IMR-90 (cell line): ENCODE data around the gene SHISAL1. TPM values are rescaled to one million over a fixed set of nuclear protein-coding genes. Genes with fewer than 3 reads are reported as not detected.

Source experiments
- ATAC-seq: fragments of 200-7000 bp; cut with Tn5 transposase; 2 replicates; pipeline ENCODE4 v1.9.1; 2020; ENCODE audit warnings: low read depth, mild to moderate bottlenecking, moderate library complexity
- BruUV-seq: library from RNA; stranded (reverse); fragments of 400-500 nt; replicated peaks from 2 replicates; lab custom pipeline; 2021; lab: Mats Ljungman, UMichigan
- CTCF ChIA-PET: fragments of 300-600 bp; formaldehyde crosslinking; extraction: SDS; loops from one replicate; lab custom pipeline; 2021; ENCODE audit warnings: antibody characterized with exemption; lab: Yijun Ruan, JAX
- POLR2A ChIA-PET: fragments of 300-600 bp; sonication (Branson Sonifier 250); formaldehyde crosslinking; loops from one replicate; lab custom pipeline; 2022; ENCODE audit warnings: antibody characterized with exemption; ENCODE audit not compliant: unreplicated experiment; lab: Charles Lee
- DNase-seq: peaks from one replicate; pipeline ENCODE4 v3.0.0; 2013
- H2AFZ ChIP-seq: replicated peaks from 2 replicates; pipeline ENCODE3; 2013; ENCODE audit warnings: low read length, mild to moderate bottlenecking; ENCODE audit not compliant: poor library complexity
- H2AK5ac ChIP-seq: 2 replicates; pipeline ENCODE4 v1.6.1; 2013; ENCODE audit warnings: low read depth, low read length, inconsistent platforms
- H2AK9ac ChIP-seq: replicated peaks from 2 replicates; pipeline ENCODE3; 2013; ENCODE audit warnings: mild to moderate bottlenecking, low read depth, low read length, moderate library complexity; ENCODE audit not compliant: poor library complexity
- H2BK120ac ChIP-seq: 2 replicates; pipeline ENCODE4 v1.6.1; 2013; ENCODE audit warnings: low read depth, low read length, inconsistent platforms
- H2BK15ac ChIP-seq: 3 replicates; pipeline ENCODE4 v1.6.1; 2013; ENCODE audit warnings: low read depth, low read length, inconsistent platforms
- H2BK20ac ChIP-seq: 2 replicates; pipeline ENCODE4 v1.6.1; 2013; ENCODE audit warnings: low read depth, mild to moderate bottlenecking, inconsistent platforms, low read length, moderate library complexity
- H2BK5ac ChIP-seq: 2 replicates; pipeline ENCODE4 v1.6.1; 2013; ENCODE audit warnings: mild to moderate bottlenecking, low read depth, low read length, inconsistent platforms; ENCODE audit not compliant: poor library complexity, severe bottlenecking
- H3K14ac ChIP-seq: replicated peaks from 2 replicates; pipeline ENCODE4 v1.6.1; 2013; ENCODE audit warnings: low read depth, low read length, inconsistent platforms
- H3K18ac ChIP-seq: 2 replicates; pipeline ENCODE4 v1.6.1; 2013; ENCODE audit warnings: low read depth, low read length, control low read depth
- H3K23ac ChIP-seq: 2 replicates; pipeline ENCODE4 v1.6.1; 2013; ENCODE audit warnings: low read depth, low read length, inconsistent platforms
- H3K27ac ChIP-seq: 2 replicates; pipeline ENCODE4 v1.5.1; 2013; ENCODE audit warnings: mild to moderate bottlenecking, control low read depth, low read length; ENCODE audit not compliant: insufficient read depth
- H3K27me3 ChIP-seq: 2 replicates; pipeline ENCODE4 v1.6.1; 2013; ENCODE audit warnings: low read length; ENCODE audit not compliant: control insufficient read depth, insufficient read depth
- H3K36me3 ChIP-seq: 2 replicates; pipeline ENCODE4 v1.6.1; 2013; ENCODE audit warnings: low read length, mixed read lengths; ENCODE audit not compliant: control insufficient read depth, insufficient read depth
- H3K4ac ChIP-seq: 2 replicates; pipeline ENCODE4 v1.6.1; 2013; ENCODE audit warnings: low read depth, low read length, inconsistent platforms
- H3K4me1 ChIP-seq: 2 replicates; pipeline ENCODE4 v1.6.1; 2013; ENCODE audit warnings: low read length, mixed read lengths; ENCODE audit not compliant: control insufficient read depth, insufficient read depth
- H3K4me2 ChIP-seq: 2 replicates; pipeline ENCODE4 v1.6.1; 2013; ENCODE audit warnings: low read depth, mild to moderate bottlenecking, control low read depth, low read length, moderate library complexity
- H3K4me3 ChIP-seq: 2 replicates; pipeline ENCODE4 v1.5.1; 2013; ENCODE audit warnings: low read depth, mild to moderate bottlenecking, control low read depth, low read length, moderate library complexity; ENCODE audit not compliant: insufficient read depth
- H3K56ac ChIP-seq: 2 replicates; pipeline ENCODE4 v1.6.1; 2013; ENCODE audit warnings: low read length, inconsistent platforms; ENCODE audit not compliant: insufficient read depth; ENCODE audit errors: extremely low read depth
- H3K79me1 ChIP-seq, 2 experiments: 2 replicates each; pipeline ENCODE4 v1.6.1; 2013; ENCODE audit warnings: low read length in 2 of 2, inconsistent platforms in 1 of 2, low read depth in 1 of 2
- H3K9ac ChIP-seq: 2 replicates; pipeline ENCODE4 v1.6.1; 2013; ENCODE audit warnings: low read depth, low read length, control low read depth
- H3K9me1 ChIP-seq: 2 replicates; pipeline ENCODE4 v1.6.1; 2013; ENCODE audit warnings: low read length, inconsistent platforms; ENCODE audit not compliant: insufficient read depth
- H3K9me3 ChIP-seq: 2 replicates; pipeline ENCODE4 v1.6.1; 2013; ENCODE audit warnings: low read length; ENCODE audit not compliant: control insufficient read depth, insufficient read depth
- H4K20me1 ChIP-seq: 2 replicates; pipeline ENCODE4 v1.6.1; 2013; ENCODE audit warnings: low read length, inconsistent platforms; ENCODE audit not compliant: insufficient read depth
- H4K5ac ChIP-seq: 2 replicates; pipeline ENCODE4 v1.6.1; 2013; ENCODE audit warnings: mild to moderate bottlenecking, low read depth, low read length, control low read depth
- H4K8ac ChIP-seq, 2 experiments: 2 replicates each; pipeline ENCODE4 v1.6.1; 2013; ENCODE audit warnings: low read depth in 2 of 2, low read length in 2 of 2, control low read depth in 1 of 2, inconsistent platforms in 1 of 2
- H4K91ac ChIP-seq: 2 replicates; pipeline ENCODE4 v1.6.1; 2013; ENCODE audit warnings: low read depth, low read length, inconsistent platforms; ENCODE audit not compliant: insufficient read depth
- BHLHE40 ChIP-seq: fragments of 150-350 bp; IDR thresholded peaks from 2 replicates; pipeline ENCODE4 v1.6.1; 2016; ENCODE audit warnings: mild to moderate bottlenecking, low read depth, low read length
- CHD1 ChIP-seq: IDR thresholded peaks from 2 replicates; pipeline ENCODE4 v1.6.1; 2012; ENCODE audit warnings: low read depth, low read length, improper control_type of control experiment
- CTCF ChIP-seq: conservative IDR thresholded peaks from 2 replicates; pipeline ENCODE4 v1.5.1; 2012; ENCODE audit warnings: mild to moderate bottlenecking, low read depth, low read length, improper control_type of control experiment
- MAZ ChIP-seq: IDR thresholded peaks from 2 replicates; pipeline ENCODE4 v1.6.1; 2012; ENCODE audit warnings: low read depth, mild to moderate bottlenecking, low read length, improper control_type of control experiment, moderate library complexity, borderline replicate concordance
- NFE2L2 ChIP-seq: fragments of 150-350 bp; IDR thresholded peaks from 2 replicates; pipeline ENCODE4 v1.6.1; 2016; ENCODE audit warnings: low read depth, mild to moderate bottlenecking, low read length
- POLR2A ChIP-seq: IDR thresholded peaks from 2 replicates; pipeline ENCODE4 v1.6.1; 2012; ENCODE audit warnings: mild to moderate bottlenecking, low read depth, low read length
- RAD21 ChIP-seq: IDR thresholded peaks from 2 replicates; pipeline ENCODE4 v1.6.1; 2012; ENCODE audit warnings: low read length, improper control_type of control experiment
- RCOR1 ChIP-seq: IDR thresholded peaks from 2 replicates; pipeline ENCODE4 v1.6.1; 2012; ENCODE audit warnings: mild to moderate bottlenecking, low read length, improper control_type of control experiment; ENCODE audit not compliant: insufficient replicate concordance
- SMC3 ChIP-seq: fragments of 150-350 bp; IDR thresholded peaks from 2 replicates; pipeline ENCODE4 v1.6.1; 2016; ENCODE audit warnings: low read depth, mild to moderate bottlenecking, antibody characterized with exemption, low read length, moderate library complexity
- USF2 ChIP-seq: fragments of 150-350 bp; IDR thresholded peaks from 2 replicates; pipeline ENCODE4 v1.6.1; 2017; ENCODE audit warnings: mild to moderate bottlenecking, antibody characterized with exemption, low read length, low read depth
- WGBS, 2 experiments: methylation state at CpG; one replicate each; pipeline versions ENCODE4 v1.1.5 to v1.1.7; 2013; ENCODE audit warnings: missing lambda C conversion rate in 2 of 2; ENCODE audit not compliant: insufficient read length in 1 of 2; ENCODE audit errors: extremely low coverage in 2 of 2; 5-methylcytosine and 5-hydroxymethylcytosine counted together
- dilution Hi-C: fragments of 300-500 bp; cut with HindIII; formaldehyde crosslinking; loops from one replicate; pipeline ENCODE4 v1.14.3; 2018; ENCODE audit warnings: low sequenced_read_pairs; ENCODE audit not compliant: unreplicated experiment
- in situ Hi-C: fragments of 300-500 bp; cut with MboI; formaldehyde crosslinking; loops from 3 replicates; pipeline ENCODE4 v1.14.3; 2019; ENCODE audit warnings: low sequenced_read_pairs, inconsistent platforms, mixed read lengths
- intact Hi-C: fragments of 100-400 bp; cut with micrococcal nuclease; formaldehyde crosslinking; loops from 2 replicates; pipeline ENCODE4 v1.10.0; 2022
- polyA plus RNA-seq, 3 experiments: library from polyadenylated mRNA; depleted of rRNA; stranded (reverse); fragments of >200 nt; gene quantifications; 2 replicates each; pipeline ENCODE4 v1.2.3, GENCODE V29; 2012; ENCODE audit warnings: low replicate concordance in 1 of 3
- total RNA-seq: library from RNA; depleted of rRNA; stranded (reverse); fragments of >200 nt; gene quantifications from 2 replicates; pipeline ENCODE4 v1.2.3, GENCODE V29; 2012

SHISAL1 gene
- total and polyA plus RNA-seq, 2 of the 4 experiments (the other 2 are of a cell fraction) = 1.0 to 1.4 TPM

DNA sequence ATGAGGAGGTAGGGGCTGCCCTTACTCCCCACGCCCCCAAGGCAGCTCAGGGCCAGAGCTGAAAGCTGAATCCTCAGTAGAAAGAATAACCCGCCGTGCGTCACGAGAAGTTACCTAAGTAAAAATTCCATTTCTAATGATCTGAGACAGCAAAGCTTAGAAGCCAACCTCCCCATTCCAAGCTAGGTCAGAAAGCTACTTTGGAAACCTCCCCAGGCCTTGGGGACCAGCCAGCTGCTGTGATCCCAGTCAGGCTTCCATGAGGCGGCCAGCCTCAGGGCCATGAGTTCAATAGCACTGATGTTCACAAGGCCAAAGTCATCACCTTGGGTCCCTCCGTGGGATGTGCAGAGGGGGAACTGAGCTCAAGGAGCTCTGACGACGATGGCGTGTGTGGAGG is 6.9 kb downstream of the SHISAL1 start:
- H3K18ac ChIP-seq = no peak overlapping the region
- no peak overlapping the region for H3K56ac ChIP-seq
- no peaks in the 10 kb centered on the region for H3K36me3 ChIP-seq
- no peak overlapping the region for H3K23ac ChIP-seq
- CTCF ChIA-PET = no interaction called here
- no peak overlapping the region for H2BK120ac ChIP-seq
- POLR2A ChIA-PET = no interaction called here
- peaks cover 19% of the 10 kb centered on the region; the same call in 1 of the 2 replicates for H3K9me1 ChIP-seq
- peak overlapping the region; percentile 2 for H2AK5ac ChIP-seq
- dilution Hi-C loops = no loop called here
- TF ChIP-seq CHD1 (no peak), RCOR1 (no peak), USF2 (no peak), NFE2L2 (no peak), CTCF (no peak), MAZ (no peak), SMC3 (no peak), BHLHE40 (no peak), RAD21 (no peak), POLR2A (no peak)
- H3K27ac ChIP-seq = no peak overlapping the region
- H4K8ac ChIP-seq = no peak overlapping the region
- H4K20me1 ChIP-seq = no peaks in the 10 kb centered on the region
- no peak overlapping the region for H3K4me3 ChIP-seq
- H2AFZ ChIP-seq = no peak overlapping the region
- H3K4ac ChIP-seq = no peak overlapping the region
- H2AK9ac ChIP-seq = no peak overlapping the region
- no peak overlapping the region for H4K5ac ChIP-seq
- H3K79me1 ChIP-seq = no peaks in the 10 kb centered on the region
- peaks cover 20% of the 10 kb centered on the region for H3K4me1 ChIP-seq
- no peak overlapping the region for H2BK15ac ChIP-seq
- no peaks in the 10 kb centered on the region for H3K9me3 ChIP-seq
- no peak overlapping the region for H3K14ac ChIP-seq
- H2BK5ac ChIP-seq = no peak overlapping the region
- DNase-seq = no peak
- H3K4me2 ChIP-seq = no peak overlapping the region
- no peak overlapping the region for H2BK20ac ChIP-seq
- no peak overlapping the region for H3K9ac ChIP-seq
- intact Hi-C loops = no loop called here
- WGBS, 2 experiments = 92% methylated on average over 3 of the region's 10 CpGs; no CpG with 5 or more reads in 1 of the 2 experiments
- no peak overlapping the region for H4K91ac ChIP-seq
- BruUV-seq = no TSS peak
- H3K27me3 ChIP-seq = no peaks in the 10 kb centered on the region; the same call in 1 of the 2 replicates
- in situ Hi-C loops = no loop called here
- no peak for ATAC-seq
